GM12878 (cell line): ENCODE measurements around the gene YDJC. TPM values are rescaled to one million over a fixed set of nuclear protein-coding genes. Genes with fewer than 3 reads are reported as not detected.

ENCODE experiments used
- ATAC-seq: fragments of 200-7000 bp; cut with Tn5 transposase; 3 replicates; pipeline ENCODE4 v1.9.1; 2020; ENCODE audit warnings: mild to moderate bottlenecking, moderate library complexity
- BruUV-seq: library from RNA; stranded (reverse); fragments of 400-500 nt; replicated peaks from 2 replicates; lab custom pipeline; 2021; lab: Mats Ljungman, UMichigan
- CTCF ChIA-PET: fragments of 300-600 bp; sonication (Branson Sonifier 250); formaldehyde crosslinking; extraction: SDS; loops from one replicate; lab custom pipeline; 2021; ENCODE audit warnings: inconsistent platforms; lab: Yijun Ruan, JAX
- POLR2A ChIA-PET: fragments of 350-600 bp; formaldehyde crosslinking; extraction: SDS; loops from one replicate; lab custom pipeline; 2021; ENCODE audit warnings: inconsistent platforms; lab: Charles Lee
- RAD21 ChIA-PET: fragments of 300-600 bp; sonication (Branson Sonifier 250); formaldehyde crosslinking; loops from one replicate; lab custom pipeline; 2023; ENCODE audit warnings: antibody characterized with exemption; ENCODE audit not compliant: unreplicated experiment; lab: Charles Lee
- SMC1A ChIA-PET: fragments of 300-600 bp; sonication (Branson Sonifier 250); formaldehyde crosslinking; loops from one replicate; lab custom pipeline; 2023; ENCODE audit not compliant: unreplicated experiment, uncharacterized antibody; lab: Charles Lee
- DNase-seq: peaks from one replicate; pipeline ENCODE4 v3.0.0-alpha.2; 2011; ENCODE audit warnings: low read depth, low spot score
- FAIRE-seq: peaks from 3 replicates; lab custom pipeline; 2011; peaks lifted over from hg19 to GRCh38; lab: Jason Lieb, UNC
- H2AFZ ChIP-seq: 2 replicates; pipeline ENCODE4 v1.6.0; 2011; ENCODE audit warnings: low read depth, low read length, control low read depth; ENCODE audit not compliant: control insufficient read depth
- H3K27ac ChIP-seq: 2 replicates; pipeline ENCODE4 v1.5.1; 2011; ENCODE audit warnings: control low read depth; ENCODE audit not compliant: control insufficient read depth, insufficient read depth
- H3K27me3 ChIP-seq, 2 experiments: replicated peaks in 1 of 2; 2 replicates each; pipeline versions ENCODE4 v1.6.0 to v1.6.1; 2011; ENCODE audit warnings: low read length in 1 of 2; ENCODE audit not compliant: control insufficient read depth in 2 of 2, insufficient read depth in 2 of 2
- H3K36me3 ChIP-seq, 2 experiments: 2 replicates each; pipeline ENCODE4 v1.5.1; 2011; ENCODE audit warnings: low read length in 1 of 2; ENCODE audit not compliant: control insufficient read depth in 2 of 2, insufficient read depth in 2 of 2
- H3K4me1 ChIP-seq: 2 replicates; pipeline ENCODE4 v1.6.1; 2011; ENCODE audit warnings: mild to moderate bottlenecking, low read length, moderate library complexity, mixed read lengths; ENCODE audit not compliant: control insufficient read depth, insufficient read depth
- H3K4me2 ChIP-seq: 2 replicates; pipeline ENCODE4 v1.6.0; 2011; ENCODE audit warnings: control low read depth; ENCODE audit not compliant: control insufficient read depth, insufficient read depth
- H3K4me3 ChIP-seq: fragments of 200-600 bp; sonication (generic); 2 replicates; pipeline ENCODE4 v1.5.1; 2016
- H3K79me2 ChIP-seq: 2 replicates; pipeline ENCODE4 v1.6.0; 2011; ENCODE audit warnings: low read length; ENCODE audit not compliant: control insufficient read depth, insufficient read depth
- H3K9ac ChIP-seq: 2 replicates; pipeline ENCODE4 v1.8.0; 2011; ENCODE audit warnings: low read length, control low read depth, mixed read lengths; ENCODE audit not compliant: control insufficient read depth, insufficient read depth
- H3K9me3 ChIP-seq: replicated peaks from 3 replicates; pipeline ENCODE4 v1.5.1; 2011; ENCODE audit warnings: mild to moderate bottlenecking, low read length; ENCODE audit not compliant: control insufficient read depth, insufficient read depth
- H4K20me1 ChIP-seq: 2 replicates; pipeline ENCODE4 v1.6.0; 2011; ENCODE audit not compliant: control insufficient read depth, insufficient read depth
- CEBPB ChIP-seq, 2 experiments: fragments of 150-350 bp in 1 of 2; IDR thresholded peaks; 2 replicates each; pipeline ENCODE4 v1.6.1; 2012 to 2014; ENCODE audit warnings: low read depth in 2 of 2, low read length in 2 of 2, borderline replicate concordance in 1 of 2, inconsistent platforms in 1 of 2
- EED ChIP-seq: sonication (generic); IDR thresholded peaks from 2 replicates; pipeline ENCODE4 v1.6.1; 2016; ENCODE audit warnings: antibody characterized with exemption, low read depth
- JUND ChIP-seq: IDR thresholded peaks from 2 replicates; pipeline ENCODE4 v1.6.1; 2012; ENCODE audit warnings: low read depth, mild to moderate bottlenecking, low read length, improper control_type of control experiment, moderate library complexity
- KDM1A ChIP-seq: fragments of 200-600 bp; sonication (generic); IDR thresholded peaks from 2 replicates; pipeline ENCODE4 v1.6.1; 2016; ENCODE audit warnings: borderline replicate concordance
- NFIC ChIP-seq: IDR thresholded peaks from 2 replicates; pipeline ENCODE4 v1.6.1; 2012; ENCODE audit warnings: low read depth, mild to moderate bottlenecking, inconsistent platforms, low read length, moderate library complexity
- POU2F2 ChIP-seq: IDR thresholded peaks from 3 replicates; pipeline ENCODE4 v1.6.1; 2011; ENCODE audit warnings: low read depth, mild to moderate bottlenecking, low read length, borderline replicate concordance
- RCOR1 ChIP-seq: conservative IDR thresholded peaks from 2 replicates; pipeline ENCODE4 v1.6.1; 2012; ENCODE audit warnings: low read depth, low read length, improper control_type of control experiment
- SMAD1 ChIP-seq: fragments of 450-650 bp; IDR thresholded peaks from 2 replicates; pipeline ENCODE4 v1.6.1; 2018; ENCODE audit warnings: mild to moderate bottlenecking, low read depth; ENCODE audit not compliant: partially characterized antibody
- ZZZ3 ChIP-seq: IDR thresholded peaks from 2 replicates; pipeline ENCODE4 v1.6.1; 2011; ENCODE audit warnings: low read depth; ENCODE audit not compliant: control insufficient read depth, insufficient read length
- WGBS: methylation state at CpG from one replicate; pipeline ENCODE4 v1.1.6; 2016; ENCODE audit warnings: low lambda C conversion rate; ENCODE audit not compliant: insufficient replicate concordance, insufficient coverage; ENCODE audit errors: missing lambda C conversion rate; 5-methylcytosine and 5-hydroxymethylcytosine counted together
- in situ Hi-C: fragments of 300-500 bp; cut with MboI; formaldehyde crosslinking; loops from 9 replicates; pipeline ENCODE4 v1.14.3; 2018; ENCODE audit warnings: mixed read lengths
- intact Hi-C: fragments of 100-400 bp; cut with micrococcal nuclease; formaldehyde crosslinking; loops from one replicate; pipeline ENCODE4 v1.14.2; 2022; ENCODE audit not compliant: unreplicated experiment
- polyA plus RNA-seq, 11 experiments: library from polyadenylated mRNA; depleted of rRNA in 4 of 11; unstranded in 6 of 11; stranded (reverse) in 5 of 11; fragments of >200 nt; fragmentation: Nextera tagmentation in 4 of 11; fragmentation: Illumina TruSeq in 1 of 11; extraction: Ambion mirVana in 4 of 11; extraction: Trizol in 1 of 11; gene quantifications; 1 replicate in 1 of 11; 2 replicates in 10 of 11; pipeline versions ENCODE4 v1.2.1 to v1.2.3, GENCODE V29; 2011 to 2016; ENCODE audit warnings: inconsistent platforms in 2 of 11, missing spikeins in 2 of 11, low read depth in 1 of 11
- total RNA-seq, 4 experiments: library from RNA; depleted of rRNA in 3 of 4; stranded (reverse); fragments of >200 nt in 3 of 4; fragmentation: Illumina TruSeq in 1 of 4; extraction: Trizol in 1 of 4; gene quantifications; 2 replicates each; pipeline versions ENCODE4 v1.2.1 to v1.2.3, GENCODE V29; 2013 to 2021
- TF ChIP-seq, protein P1 (sequence below): fragments of 450-650 bp; IDR thresholded peaks from 2 replicates; pipeline ENCODE4 v1.6.1; 2018; ENCODE audit warnings: mild to moderate bottlenecking, low read depth, moderate library complexity; ENCODE audit not compliant: partially characterized antibody
- TF ChIP-seq, protein P2 (sequence below): IDR thresholded peaks from 2 replicates; pipeline ENCODE4 v1.6.1; 2012; ENCODE audit warnings: low read depth, low read length, improper control_type of control experiment
- TF ChIP-seq, protein P3 (sequence below): fragments of 450-650 bp; IDR thresholded peaks from 2 replicates; pipeline ENCODE4 v1.6.1; 2017; ENCODE audit warnings: low read depth, mild to moderate bottlenecking, moderate library complexity

Gene YDJC
- total and polyA plus RNA-seq, 10 of the 15 experiments (the other 5 are each of a cell fraction or from before 2014, with no cell fraction given) = 1.00 to 77.6 (median 38.4) TPM

DNA sequence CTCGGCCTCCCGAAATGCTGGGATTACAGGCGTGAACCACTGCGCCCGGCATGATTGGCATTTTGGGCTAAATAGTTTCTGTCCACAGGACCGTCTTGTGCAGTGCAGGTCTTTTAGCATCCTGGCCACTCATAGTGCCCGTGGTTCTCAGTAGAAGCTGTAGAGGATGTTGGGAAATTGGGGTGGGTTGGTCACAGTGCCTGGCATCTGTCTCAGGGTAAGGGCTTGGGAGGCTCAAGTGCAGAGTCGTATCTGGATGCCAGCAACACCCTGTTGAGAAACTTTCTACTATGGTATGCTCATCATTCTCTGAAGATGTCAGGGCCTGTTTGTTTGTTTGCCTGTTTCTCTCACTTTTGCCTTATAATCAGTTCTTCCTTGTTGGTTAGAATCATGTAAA, 40.4 kb downstream of the YDJC start (continued):
- TF ChIP-seq, protein P1, sequence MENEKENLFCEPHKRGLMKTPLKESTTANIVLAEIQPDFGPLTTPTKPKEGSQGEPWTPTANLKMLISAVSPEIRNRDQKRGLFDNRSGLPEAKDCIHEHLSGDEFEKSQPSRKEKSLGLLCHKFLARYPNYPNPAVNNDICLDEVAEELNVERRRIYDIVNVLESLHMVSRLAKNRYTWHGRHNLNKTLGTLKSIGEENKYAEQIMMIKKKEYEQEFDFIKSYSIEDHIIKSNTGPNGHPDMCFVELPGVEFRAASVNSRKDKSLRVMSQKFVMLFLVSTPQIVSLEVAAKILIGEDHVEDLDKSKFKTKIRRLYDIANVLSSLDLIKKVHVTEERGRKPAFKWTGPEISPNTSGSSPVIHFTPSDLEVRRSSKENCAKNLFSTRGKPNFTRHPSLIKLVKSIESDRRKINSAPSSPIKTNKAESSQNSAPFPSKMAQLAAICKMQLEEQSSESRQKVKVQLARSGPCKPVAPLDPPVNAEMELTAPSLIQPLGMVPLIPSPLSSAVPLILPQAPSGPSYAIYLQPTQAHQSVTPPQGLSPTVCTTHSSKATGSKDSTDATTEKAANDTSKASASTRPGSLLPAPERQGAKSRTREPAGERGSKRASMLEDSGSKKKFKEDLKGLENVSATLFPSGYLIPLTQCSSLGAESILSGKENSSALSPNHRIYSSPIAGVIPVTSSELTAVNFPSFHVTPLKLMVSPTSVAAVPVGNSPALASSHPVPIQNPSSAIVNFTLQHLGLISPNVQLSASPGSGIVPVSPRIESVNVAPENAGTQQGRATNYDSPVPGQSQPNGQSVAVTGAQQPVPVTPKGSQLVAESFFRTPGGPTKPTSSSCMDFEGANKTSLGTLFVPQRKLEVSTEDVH = no peak
- TF ChIP-seq KDM1A (no peak), SMAD1 (no peak), POU2F2 (no peak)
- TF ChIP-seq, protein P2, sequence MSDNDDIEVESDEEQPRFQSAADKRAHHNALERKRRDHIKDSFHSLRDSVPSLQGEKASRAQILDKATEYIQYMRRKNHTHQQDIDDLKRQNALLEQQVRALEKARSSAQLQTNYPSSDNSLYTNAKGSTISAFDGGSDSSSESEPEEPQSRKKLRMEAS = no peak

DNA sequence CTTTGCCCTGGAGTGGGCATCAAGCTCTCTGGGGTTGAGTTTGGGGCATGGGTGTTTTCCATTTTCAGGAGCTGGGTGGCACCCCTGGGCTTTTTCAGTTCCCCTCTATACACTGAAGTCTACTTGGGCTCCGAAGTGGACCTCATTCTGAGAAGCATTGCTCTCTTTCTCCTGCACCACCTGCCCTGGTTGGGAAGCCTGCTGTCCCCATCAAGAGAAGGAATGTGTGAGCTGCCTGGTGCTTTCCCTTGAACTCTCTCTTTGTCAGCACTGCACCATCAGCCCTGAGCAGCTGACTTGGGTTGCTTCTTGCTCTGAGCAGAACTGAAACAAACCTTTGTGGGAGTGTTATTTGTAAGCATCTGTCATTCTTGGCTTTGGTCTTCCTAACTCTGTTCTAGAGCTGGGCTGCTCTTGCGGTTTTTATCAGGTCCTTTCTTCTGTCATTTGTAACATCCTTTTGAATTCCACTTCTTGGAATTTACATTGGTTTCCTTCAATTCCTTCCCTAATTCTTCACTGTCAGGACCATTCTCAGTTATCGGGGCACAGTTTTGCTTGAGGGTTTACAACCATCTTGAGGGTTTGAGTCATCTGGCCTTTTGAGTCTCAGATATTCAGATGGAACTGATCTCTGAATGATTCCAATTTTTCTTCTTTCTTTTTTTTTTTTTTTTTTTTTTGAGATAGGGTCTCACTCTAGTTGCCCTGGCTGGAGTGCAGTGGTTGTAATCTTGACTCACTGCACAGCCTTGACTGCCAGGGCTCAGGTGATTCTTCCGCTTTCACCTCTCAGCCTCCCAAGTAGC, 41.8 kb downstream of the YDJC start:
- ChIA-PET SMC1A (interaction anchor here (0.5 to 2.6 kb wide), 11 partner anchors 9 to 153 kb away, joined by 3 to 11 read pairs (median 4); partner anchors contain the start of gene YDJC), CTCF (interaction anchor here (0.6 to 2.0 kb wide), 8 partner anchors 15 to 146 kb away, joined by 3 to 9 read pairs (median 4); partner anchors contain the start of genes SDF2L1 and YDJC), POLR2A (interaction anchor here (0.6 to 3.0 kb wide), 10 partner anchors 9 to 248 kb away, joined by 3 to 14 read pairs (median 5); partner anchors contain the start of gene SDF2L1), RAD21 (interaction anchor here (0.7 to 3.2 kb wide), 8 partner anchors 13 to 1731 kb away, joined by 3 to 15 read pairs (median 4); partner anchors contain the start of genes SDF2L1 and UBE2L3)
- H4K20me1 ChIP-seq = peaks cover 21% of the 10 kb centered on the region
- H3K27ac ChIP-seq = peak overlapping the region; percentile 49
- H3K9ac ChIP-seq = no peak overlapping the region
- H3K4me2 ChIP-seq = peak overlapping the region; percentile 81
- ATAC-seq (peak; percentile 98), DNase-seq (peak; percentile 78), FAIRE-seq (peak; percentile 98)
- H3K79me2 ChIP-seq = peaks cover 75% of the 10 kb centered on the region
- in situ Hi-C loops (no loop called here), intact Hi-C loops (loop anchor here (2.0 to 10.0 kb wide), 2 partner anchors 17 to 57 kb away; partner anchors contain the start of gene SDF2L1)
- H3K36me3 ChIP-seq = peaks cover 9 to 15% of the 10 kb centered on the region in 2 experiments; a peak in 3 of 4 replicates
- no TSS peak for BruUV-seq
- H3K4me3 ChIP-seq = peak overlapping the region; percentile 41; the same call in 1 of the 2 replicates
- H3K4me1 ChIP-seq = peaks cover 26% of the 10 kb centered on the region
- no peak overlapping the region for H2AFZ ChIP-seq
- WGBS = 32% methylated on average over 4 of the region's 4 CpGs
- H3K27me3 ChIP-seq = no peaks in the 10 kb centered on the region
- H3K9me3 ChIP-seq = no peaks in the 10 kb centered on the region
- TF ChIP-seq EED = peak; percentile 82
- TF ChIP-seq NFIC = peak; percentile 83
- 0 out of 4 replicates have a peak, but pooled peaks of 1 of the 2 experiments have one; percentile 38 for TF ChIP-seq CEBPB (IDR thresholded peaks at IDR 0.05; ENCODE audit: borderline replicate concordance in 1 of 2, low read depth in 2 of 2, low read length in 2 of 2)
- 0 out of 2 replicates have a peak, but pooled peaks have one; percentile 36 for TF ChIP-seq RCOR1
- no peak for TF ChIP-seq ZZZ3
- TF ChIP-seq JUND = peak; percentile 58; the same call in 1 of the 2 replicates
- TF ChIP-seq, protein P3, sequence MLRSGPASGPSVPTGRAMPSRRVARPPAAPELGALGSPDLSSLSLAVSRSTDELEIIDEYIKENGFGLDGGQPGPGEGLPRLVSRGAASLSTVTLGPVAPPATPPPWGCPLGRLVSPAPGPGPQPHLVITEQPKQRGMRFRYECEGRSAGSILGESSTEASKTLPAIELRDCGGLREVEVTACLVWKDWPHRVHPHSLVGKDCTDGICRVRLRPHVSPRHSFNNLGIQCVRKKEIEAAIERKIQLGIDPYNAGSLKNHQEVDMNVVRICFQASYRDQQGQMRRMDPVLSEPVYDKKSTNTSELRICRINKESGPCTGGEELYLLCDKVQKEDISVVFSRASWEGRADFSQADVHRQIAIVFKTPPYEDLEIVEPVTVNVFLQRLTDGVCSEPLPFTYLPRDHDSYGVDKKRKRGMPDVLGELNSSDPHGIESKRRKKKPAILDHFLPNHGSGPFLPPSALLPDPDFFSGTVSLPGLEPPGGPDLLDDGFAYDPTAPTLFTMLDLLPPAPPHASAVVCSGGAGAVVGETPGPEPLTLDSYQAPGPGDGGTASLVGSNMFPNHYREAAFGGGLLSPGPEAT = peak; percentile 92
